ENCODE results near the gene MRPS2.

The MRPS2 gene

GRCh38 chr9:135480940-135481310 lies 19.6 kb upstream of the MRPS2 start:
- DNase-seq: no peak

GRCh38 chr9:135482015-135482754 lies 18.3 kb upstream of the MRPS2 start:
- DNase-seq: no peak

GRCh38 chr9:135484460-135485277 lies 15.8 kb upstream of the MRPS2 start:
- DNase-seq: no peak

- no peak for DNase-seq
Measured at GRCh38 chr9:135485385-135485784, 15.1 kb upstream of the MRPS2 start.

- DNase-seq: no peak
Measured at GRCh38 chr9:135485832-135486231, 14.7 kb upstream of the MRPS2 start.

GRCh38 chr9:135486267-135487065 lies 14.0 kb upstream of the MRPS2 start:
- no peak for DNase-seq

- no peak for DNase-seq
Measured at GRCh38 chr9:135487281-135488012, 13.0 kb upstream of the MRPS2 start.

- no peak for DNase-seq
Measured at GRCh38 chr9:135488013-135488330, 12.5 kb upstream of the MRPS2 start.

GRCh38 chr9:135488527-135488926 lies 12.0 kb upstream of the MRPS2 start:
- DNase-seq: no peak

GRCh38 chr9:135489188-135489906 lies 11.1 kb upstream of the MRPS2 start:
- no peak for DNase-seq

GRCh38 chr9:135490166-135490870 lies 10.2 kb upstream of the MRPS2 start:
- no peak for DNase-seq

GRCh38 chr9:135490980-135491464 lies 9.5 kb upstream of the MRPS2 start:
- no peak for DNase-seq

- DNase-seq: no peak
Measured at GRCh38 chr9:135491764-135492163, 8.7 kb upstream of the MRPS2 start.

GRCh38 chr9:135492886-135493669 lies 7.4 kb upstream of the MRPS2 start:
- DNase-seq: no peak

- no peak for DNase-seq
Measured at GRCh38 chr9:135494791-135495559, 5.5 kb upstream of the MRPS2 start.

GRCh38 chr9:135498381-135499126 lies 1.9 kb upstream of the MRPS2 start:
- DNase-seq: no peak

- peak; percentile 94 for DNase-seq
Measured at GRCh38 chr9:135499326-135500070, 984 bp upstream of the MRPS2 start.

GRCh38 chr9:135500071-135500524 lies 384 bp upstream of the MRPS2 start:
- DNase-seq: no peak

All from CD4-positive, alpha-beta T cell treated with Interleukin-17A for 4 hours (primary cell).